ENCODE measurements around the gene FAM151A.

The FAM151A gene

GRCh38 chr1:54610601-54611580 lies 12.4 kb downstream of the FAM151A start:
- no peak for DNase-seq (ENCODE audit: extremely low read depth, low read depth)
- no peak for TF ChIP-seq CTCF (IDR thresholded peaks at IDR 0.05; ENCODE audit: low read depth, low read length)

GRCh38 chr1:54610048-54610447 lies 13.3 kb downstream of the FAM151A start:
- DNase-seq (ENCODE audit: extremely low read depth, low read depth): no peak
- no peak for TF ChIP-seq CTCF (IDR thresholded peaks at IDR 0.05; ENCODE audit: low read depth, low read length)

GRCh38 chr1:54609301-54609921 lies 13.9 kb downstream of the FAM151A start:
- DNase-seq (ENCODE audit: extremely low read depth, low read depth): no peak
- TF ChIP-seq CTCF (IDR thresholded peaks at IDR 0.05; ENCODE audit: low read depth, low read length): no peak

GRCh38 chr1:54608566-54609230 lies 14.6 kb downstream of the FAM151A start:
- DNase-seq (ENCODE audit: extremely low read depth, low read depth): no peak
- no peak for TF ChIP-seq CTCF (IDR thresholded peaks at IDR 0.05; ENCODE audit: low read depth, low read length)

- DNase-seq (ENCODE audit: extremely low read depth, low read depth): no peak
- no peak for TF ChIP-seq CTCF (IDR thresholded peaks at IDR 0.05; ENCODE audit: low read depth, low read length)
These were observed 15.3 kb downstream of the FAM151A start for GRCh38 chr1:54607821-54608565.

- no peak for DNase-seq (ENCODE audit: extremely low read depth, low read depth)
- no peak for TF ChIP-seq CTCF (IDR thresholded peaks at IDR 0.05; ENCODE audit: low read depth, low read length)
These were observed 16.4 kb downstream of the FAM151A start for GRCh38 chr1:54606990-54607325.
